Activated T-helper 2 cell treated with anti-CD3 and anti-CD28 coated beads, Interferon-gamma antibody, Interleukin-2, Interleukin-4, amounts not matched to agents 10 μg/mL and 5 μg/mL and 100 μg/mL, durations not matched to agents 14 hours and 24 hours and 36 hours (primary cell): ENCODE measurements around the gene FAAP100. TPM values are rescaled to one million over a fixed set of nuclear protein-coding genes. Genes with fewer than 3 reads are reported as not detected.

Experiments
- DNase-seq: peaks from one replicate; pipeline ENCODE4 v3.0.0; 2021; ENCODE audit warnings: low spot score
- H3K27ac Mint-ChIP-seq: one replicate; pipeline ENCODE4 v1.8.0; 2021; ENCODE audit warnings: mixed read lengths
- H3K27me3 Mint-ChIP-seq: one replicate; pipeline ENCODE4 v1.8.0; 2021; ENCODE audit warnings: low read depth, mixed read lengths
- H3K36me3 Mint-ChIP-seq: one replicate; pipeline ENCODE4 v1.8.0; 2021; ENCODE audit warnings: low read depth, mixed read lengths
- H3K4me1 Mint-ChIP-seq: one replicate; pipeline ENCODE4 v1.8.0; 2021; ENCODE audit warnings: low read depth, mixed read lengths
- H3K4me3 Mint-ChIP-seq: one replicate; pipeline ENCODE4 v1.8.0; 2021; ENCODE audit warnings: low read depth, mild to moderate bottlenecking, moderate library complexity, mixed read lengths
- H3K9me3 Mint-ChIP-seq: one replicate; pipeline ENCODE4 v1.8.0; 2021; ENCODE audit warnings: mixed read lengths
- intact Hi-C: fragments of 100-400 bp; cut with micrococcal nuclease; formaldehyde crosslinking; loops from one replicate; pipeline ENCODE4 v1.15.1; 2023
- total RNA-seq: library from RNA; stranded (reverse); gene quantifications from 2 replicates; pipeline ENCODE4 v1.2.3, GENCODE V29; 2022

FAAP100 gene
- total RNA-seq, 1 donor from 2014 or later = 64.4 TPM

DNA sequence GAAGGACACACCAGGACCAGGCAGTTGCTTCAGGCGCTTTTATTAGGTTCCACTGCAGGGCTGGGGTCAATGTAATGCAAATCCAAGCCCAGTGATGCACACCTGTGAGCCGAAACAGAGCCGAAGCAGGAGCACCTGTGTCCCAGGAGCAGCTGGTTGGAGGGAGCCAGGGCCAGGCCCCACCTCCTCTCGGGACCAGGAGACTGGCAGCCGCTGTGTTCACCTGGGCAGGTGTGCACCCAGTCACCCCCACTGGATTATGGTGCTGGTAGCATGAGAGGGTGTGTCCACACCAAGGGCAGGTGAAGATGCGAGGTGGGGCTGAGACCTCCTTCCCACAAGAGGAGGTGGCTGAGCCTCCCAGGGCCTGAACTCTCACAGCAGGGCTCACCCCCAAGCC, 4.7 kb upstream of the FAAP100 start:
- Mint-ChIP-seq H3K27me3 (no peaks in the 10 kb centered on the region), H3K9me3 (no peaks in the 10 kb centered on the region), H3K4me3 (no peak overlapping the region), H3K4me1 (peaks cover 12% of the 10 kb centered on the region), H3K27ac (no peak overlapping the region), H3K36me3 (peaks cover 36% of the 10 kb centered on the region)
- intact Hi-C loops = no loop called here
- DNase-seq = no peak

DNA sequence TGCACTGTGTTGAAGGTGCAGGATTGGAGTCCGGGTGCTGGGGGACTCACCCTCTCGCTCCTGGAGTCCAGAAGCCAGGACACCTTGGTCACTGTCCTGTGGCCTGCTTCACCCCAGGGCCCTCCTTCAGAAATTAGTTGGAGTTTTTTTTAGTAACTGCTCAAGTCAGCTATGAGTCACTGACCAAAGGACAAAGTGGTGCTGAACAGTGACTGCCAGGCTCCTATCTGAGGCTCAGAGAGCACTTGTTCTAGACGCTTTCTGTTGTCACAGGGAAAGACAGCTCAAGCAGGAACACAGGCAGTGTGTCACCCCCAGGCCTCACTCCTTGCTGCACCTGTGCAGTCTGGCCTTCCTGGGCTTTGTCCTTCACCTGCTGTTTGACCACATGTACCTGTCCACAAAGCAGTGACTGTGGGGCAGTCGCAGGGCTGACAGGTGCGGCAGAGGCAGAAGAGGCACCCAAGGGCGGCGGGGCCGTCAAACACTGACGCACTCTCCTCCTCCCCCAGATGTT, 4.1 kb upstream of the FAAP100 start:
- intact Hi-C loops = no loop called here
- H3K4me1 Mint-ChIP-seq = peaks cover 15% of the 10 kb centered on the region
- H3K4me3 Mint-ChIP-seq = no peak overlapping the region
- peaks cover 34% of the 10 kb centered on the region for H3K36me3 Mint-ChIP-seq
- no peak for DNase-seq
- no peak overlapping the region for H3K27ac Mint-ChIP-seq
- H3K27me3 Mint-ChIP-seq = no peaks in the 10 kb centered on the region
- no peaks in the 10 kb centered on the region for H3K9me3 Mint-ChIP-seq

DNA sequence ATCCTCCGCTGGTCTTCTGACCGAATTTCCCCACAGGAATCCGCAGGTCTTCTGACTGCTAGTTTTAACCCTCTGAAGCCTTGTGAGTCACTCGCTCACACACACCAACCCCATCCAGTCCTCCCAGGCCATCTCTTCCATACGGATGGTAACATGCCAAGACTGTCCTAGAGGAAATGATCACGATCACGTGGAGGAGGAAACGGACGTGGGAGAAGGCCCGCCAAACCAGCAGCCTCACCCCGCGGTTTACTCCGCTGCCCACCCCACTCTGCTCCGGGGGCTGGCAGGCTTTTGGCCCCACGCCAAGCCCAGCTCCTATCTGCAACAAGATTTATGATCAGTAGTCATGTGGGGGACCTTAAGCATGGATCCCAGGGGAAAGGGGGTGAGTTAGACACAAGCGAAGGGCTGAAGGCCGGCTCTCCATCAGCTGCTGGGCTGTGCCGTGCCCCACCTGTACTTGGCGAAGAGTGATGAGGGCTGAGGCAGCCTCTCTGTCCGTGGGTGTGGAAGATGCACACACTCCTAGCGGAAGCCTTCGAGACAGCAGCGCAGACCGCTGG, 1.5 kb upstream of the FAAP100 start:
- DNase-seq = no peak
- Mint-ChIP-seq H3K9me3 (no peaks in the 10 kb centered on the region), H3K4me1 (peaks cover 19% of the 10 kb centered on the region), H3K27me3 (no peaks in the 10 kb centered on the region), H3K27ac (peak overlapping the region; percentile 88), H3K4me3 (peak overlapping the region; percentile 87), H3K36me3 (peaks cover 44% of the 10 kb centered on the region)
- intact Hi-C loops = loop anchor here (5.0 kb wide), 1 partner anchor 301 kb away; no protein-coding TSS in a partner anchor

DNA sequence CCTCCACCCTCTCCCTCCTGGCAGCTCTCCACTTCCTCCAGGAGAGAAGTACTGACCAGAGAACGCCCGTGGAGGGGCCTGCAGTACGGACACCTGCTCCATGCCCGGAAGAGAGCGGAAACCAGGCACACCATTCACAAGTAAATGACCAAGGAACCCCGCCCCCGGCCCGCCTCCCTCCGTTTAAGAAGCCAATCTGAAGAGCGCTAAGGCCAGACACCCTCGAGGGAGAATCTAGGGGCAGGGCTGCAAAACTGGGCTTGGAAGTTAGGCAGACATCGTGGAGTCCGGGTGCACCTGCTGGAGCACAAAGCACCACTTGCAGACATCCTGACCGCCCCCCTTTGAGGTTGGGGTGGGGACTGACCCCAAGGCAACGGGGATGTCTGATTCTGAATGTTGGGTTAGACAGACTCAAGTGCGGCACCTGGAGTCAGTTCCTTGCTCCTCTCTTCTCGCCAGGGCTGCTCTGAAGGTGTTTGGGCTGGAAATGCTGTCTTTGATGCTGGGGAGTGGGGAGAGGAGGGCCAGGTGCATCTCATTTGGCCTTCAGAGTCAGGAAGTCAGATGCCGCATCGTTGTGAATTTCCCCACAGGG, 964 bp upstream of the FAAP100 start:
- Mint-ChIP-seq H3K27me3 (no peaks in the 10 kb centered on the region), H3K9me3 (no peaks in the 10 kb centered on the region), H3K4me1 (peaks cover 19% of the 10 kb centered on the region), H3K36me3 (peaks cover 42% of the 10 kb centered on the region), H3K4me3 (peak overlapping the region; percentile 87), H3K27ac (peak overlapping the region; percentile 88)
- DNase-seq = peak; percentile 68
- intact Hi-C loops = loop anchor here (5.0 kb wide), 1 partner anchor 301 kb away; no protein-coding TSS in a partner anchor

DNA sequence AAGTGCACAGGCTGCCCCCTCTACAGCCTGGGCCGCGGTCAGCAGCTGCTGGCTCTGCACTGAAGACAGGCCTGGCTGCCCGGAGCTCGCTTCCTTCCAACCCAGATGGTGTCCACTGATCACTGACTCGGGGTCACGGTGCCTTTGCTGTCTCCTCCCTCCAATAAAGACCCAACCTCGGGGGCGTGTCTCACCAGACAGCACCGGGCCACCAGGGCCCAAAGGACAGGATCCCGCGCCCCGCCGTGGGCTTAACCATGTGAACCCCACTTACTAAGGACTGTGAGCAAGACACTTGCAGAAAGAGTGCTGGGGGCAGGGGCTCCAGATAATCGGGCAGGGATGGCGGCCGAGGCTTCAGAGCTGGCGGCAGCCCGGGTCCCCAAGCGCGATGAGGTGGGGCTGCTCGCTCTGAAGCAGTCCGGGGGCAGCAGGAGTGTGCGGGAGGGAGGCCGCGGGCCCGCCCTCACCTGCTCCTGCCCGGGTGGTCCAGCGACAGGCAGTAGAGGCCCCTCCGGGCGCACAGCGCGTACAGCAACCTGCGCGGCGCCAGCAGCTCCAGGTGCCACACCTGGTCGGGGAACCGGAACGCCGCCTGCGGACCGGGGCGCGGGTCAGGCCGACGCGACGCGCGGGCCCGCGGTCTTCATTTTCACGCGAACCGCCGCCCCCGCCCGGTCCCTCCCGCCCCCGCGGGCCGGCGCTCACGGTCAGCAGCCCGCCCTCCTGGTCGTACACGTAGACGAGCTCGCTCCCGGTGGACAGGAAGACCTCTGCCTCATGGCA, 502 bp downstream of the FAAP100 start:
- H3K9me3 Mint-ChIP-seq = no peaks in the 10 kb centered on the region
- H3K27me3 Mint-ChIP-seq = no peaks in the 10 kb centered on the region
- H3K4me3 Mint-ChIP-seq = peak overlapping the region; percentile 89
- H3K36me3 Mint-ChIP-seq = peaks cover 37% of the 10 kb centered on the region
- intact Hi-C loops = loop anchor here (1.0 to 5.0 kb wide), 2 partner anchors 36 to 299 kb away; no protein-coding TSS in a partner anchor
- H3K27ac Mint-ChIP-seq = peak overlapping the region; percentile 58
- no peak for DNase-seq
- peaks cover 19% of the 10 kb centered on the region for H3K4me1 Mint-ChIP-seq

DNA sequence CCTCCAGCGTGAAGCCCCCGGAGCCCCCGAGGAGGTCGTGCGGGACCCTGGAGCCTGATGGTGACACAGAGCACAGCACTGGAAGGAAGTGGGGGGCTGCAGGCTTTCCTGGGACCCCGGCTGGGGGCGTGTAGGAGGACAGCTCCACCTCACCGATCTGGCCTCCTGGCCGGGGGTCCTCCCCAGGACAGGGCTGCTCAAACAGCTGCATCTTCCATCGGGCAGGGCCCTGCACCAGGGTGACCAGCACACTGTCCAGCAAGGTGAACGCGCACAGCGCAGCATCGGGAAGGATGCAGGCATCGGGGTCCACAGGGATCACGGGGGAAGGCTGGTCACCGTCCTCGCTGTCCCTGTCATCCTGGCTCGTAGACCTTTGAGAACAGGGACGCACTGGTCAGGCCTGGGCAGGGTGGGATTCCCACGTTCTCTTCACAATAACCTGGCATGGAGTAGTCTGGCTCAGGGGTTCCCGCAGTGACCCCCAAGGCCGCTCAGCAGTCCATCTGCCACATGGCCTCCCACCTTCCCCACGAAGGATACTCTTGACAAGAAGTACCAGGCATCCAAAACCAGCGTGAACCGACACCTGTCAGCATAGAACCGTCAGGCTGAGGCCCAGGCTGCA, 1.2 kb downstream of the FAAP100 start:
- H3K4me3 Mint-ChIP-seq = peak overlapping the region; percentile 89
- H3K9me3 Mint-ChIP-seq = no peaks in the 10 kb centered on the region
- H3K4me1 Mint-ChIP-seq = peaks cover 19% of the 10 kb centered on the region
- no peaks in the 10 kb centered on the region for H3K27me3 Mint-ChIP-seq
- intact Hi-C loops = loop anchor here (5.0 kb wide), 1 partner anchor 299 kb away; no protein-coding TSS in a partner anchor
- H3K36me3 Mint-ChIP-seq = peaks cover 44% of the 10 kb centered on the region
- DNase-seq = no peak
- peak overlapping the region; percentile 58 for H3K27ac Mint-ChIP-seq

DNA sequence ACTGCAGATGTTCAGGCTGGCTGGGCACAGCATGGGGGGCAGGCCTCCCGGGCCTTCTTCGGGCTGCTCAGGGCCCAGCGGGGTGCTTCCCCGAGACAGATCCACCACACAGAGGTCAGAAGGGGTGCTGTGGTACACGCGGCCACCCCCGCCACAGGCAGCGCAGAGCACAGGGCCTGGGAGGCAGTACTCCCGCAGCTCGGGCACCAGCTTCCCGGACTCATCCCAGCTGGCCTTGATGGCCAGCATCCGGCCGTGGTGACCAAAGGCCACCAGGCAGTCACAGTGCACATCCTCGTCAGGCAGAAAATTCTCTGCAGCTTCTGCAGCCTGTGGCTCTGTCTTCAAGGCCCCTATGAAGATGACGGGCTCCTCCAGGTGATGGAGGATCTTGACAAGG, 1.9 kb downstream of the FAAP100 start:
- Mint-ChIP-seq H3K4me1 (peaks cover 19% of the 10 kb centered on the region), H3K9me3 (no peaks in the 10 kb centered on the region), H3K27me3 (no peaks in the 10 kb centered on the region), H3K27ac (peak overlapping the region; percentile 4), H3K36me3 (peaks cover 44% of the 10 kb centered on the region), H3K4me3 (peak overlapping the region; percentile 89)
- DNase-seq = no peak
- intact Hi-C loops = loop anchor here (5.0 kb wide), 1 partner anchor 298 kb away; no protein-coding TSS in a partner anchor

DNA sequence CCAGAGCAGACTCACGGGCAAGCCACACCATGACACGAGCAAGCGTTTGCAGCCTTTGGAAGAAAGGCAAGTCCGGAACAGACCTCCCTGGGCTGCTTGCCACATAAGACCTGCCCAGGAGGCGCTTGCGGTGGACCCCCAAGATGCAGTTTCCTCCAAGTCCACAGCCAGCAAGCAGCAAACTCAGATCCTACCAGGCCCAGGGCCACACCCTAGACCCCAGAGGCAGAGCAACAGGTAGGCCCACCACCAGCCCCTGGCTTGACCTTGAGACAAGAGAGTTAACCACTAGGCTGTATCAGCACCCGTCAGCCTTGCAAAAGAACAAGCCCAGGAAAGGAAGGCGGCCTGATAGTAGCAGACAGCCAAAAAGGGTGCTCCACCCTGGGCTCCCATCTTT, 2.3 kb downstream of the FAAP100 start:
- DNase-seq = no peak
- peak overlapping the region; percentile 4 for H3K27ac Mint-ChIP-seq
- H3K9me3 Mint-ChIP-seq = no peaks in the 10 kb centered on the region
- peak overlapping the region; percentile 89 for H3K4me3 Mint-ChIP-seq
- intact Hi-C loops = loop anchor here (5.0 kb wide), 1 partner anchor 298 kb away; no protein-coding TSS in a partner anchor
- H3K27me3 Mint-ChIP-seq = no peaks in the 10 kb centered on the region
- H3K4me1 Mint-ChIP-seq = peaks cover 19% of the 10 kb centered on the region
- peaks cover 44% of the 10 kb centered on the region for H3K36me3 Mint-ChIP-seq

DNA sequence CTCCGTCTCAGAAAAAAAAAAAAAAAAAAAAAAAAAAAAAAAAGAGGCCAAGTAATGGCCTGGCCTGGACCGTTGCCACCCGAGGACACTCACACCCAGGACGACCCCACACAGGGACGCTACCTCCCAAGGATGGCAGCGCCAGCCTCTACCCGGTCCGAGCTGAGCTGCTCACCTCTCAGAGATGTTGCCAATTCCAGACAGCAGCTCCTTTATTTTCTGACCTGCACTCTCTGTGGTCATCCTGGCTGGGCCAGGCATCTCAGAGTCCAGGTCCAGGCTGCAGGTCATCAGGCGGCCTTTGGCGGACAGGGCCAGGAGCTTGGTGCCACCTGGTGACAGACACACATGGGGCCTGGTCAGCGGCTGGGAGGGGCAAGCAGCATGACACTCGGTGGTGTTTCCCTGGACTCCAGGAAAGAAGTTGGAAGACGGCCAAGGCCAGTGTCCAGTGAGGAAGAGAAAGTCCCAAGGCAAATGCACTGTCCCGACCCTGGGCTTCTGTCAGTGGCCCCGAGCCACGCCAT, 3.1 kb downstream of the FAAP100 start:
- peaks cover 44% of the 10 kb centered on the region for H3K36me3 Mint-ChIP-seq
- no peak overlapping the region for H3K27ac Mint-ChIP-seq
- intact Hi-C loops = no loop called here
- peak overlapping the region; percentile 89 for H3K4me3 Mint-ChIP-seq
- no peaks in the 10 kb centered on the region for H3K9me3 Mint-ChIP-seq
- no peaks in the 10 kb centered on the region for H3K27me3 Mint-ChIP-seq
- no peak for DNase-seq
- H3K4me1 Mint-ChIP-seq = peaks cover 15% of the 10 kb centered on the region

DNA sequence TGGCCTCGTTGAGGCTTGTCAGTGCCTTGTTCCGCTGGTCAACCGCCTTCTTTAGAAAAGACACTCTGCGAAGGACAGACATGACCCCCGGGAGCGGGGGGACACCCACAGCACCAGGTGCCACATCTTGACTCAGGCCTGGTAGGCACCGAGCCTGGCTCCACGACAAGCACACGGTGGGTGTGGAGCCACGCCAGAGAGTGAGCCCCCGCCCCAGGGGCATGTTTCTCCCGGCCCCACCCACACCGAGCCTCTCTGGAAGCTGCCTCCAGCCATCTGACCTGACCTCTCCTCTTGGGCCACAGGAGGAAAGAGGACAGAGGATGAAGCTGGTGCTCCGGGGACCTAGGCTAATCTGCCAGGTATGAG, 4.6 kb downstream of the FAAP100 start:
- no peak overlapping the region for H3K27ac Mint-ChIP-seq
- no peak overlapping the region for H3K4me3 Mint-ChIP-seq
- intact Hi-C loops = no loop called here
- peaks cover 7% of the 10 kb centered on the region for H3K4me1 Mint-ChIP-seq
- H3K27me3 Mint-ChIP-seq = no peaks in the 10 kb centered on the region
- no peaks in the 10 kb centered on the region for H3K9me3 Mint-ChIP-seq
- no peak for DNase-seq
- H3K36me3 Mint-ChIP-seq = peaks cover 40% of the 10 kb centered on the region

DNA sequence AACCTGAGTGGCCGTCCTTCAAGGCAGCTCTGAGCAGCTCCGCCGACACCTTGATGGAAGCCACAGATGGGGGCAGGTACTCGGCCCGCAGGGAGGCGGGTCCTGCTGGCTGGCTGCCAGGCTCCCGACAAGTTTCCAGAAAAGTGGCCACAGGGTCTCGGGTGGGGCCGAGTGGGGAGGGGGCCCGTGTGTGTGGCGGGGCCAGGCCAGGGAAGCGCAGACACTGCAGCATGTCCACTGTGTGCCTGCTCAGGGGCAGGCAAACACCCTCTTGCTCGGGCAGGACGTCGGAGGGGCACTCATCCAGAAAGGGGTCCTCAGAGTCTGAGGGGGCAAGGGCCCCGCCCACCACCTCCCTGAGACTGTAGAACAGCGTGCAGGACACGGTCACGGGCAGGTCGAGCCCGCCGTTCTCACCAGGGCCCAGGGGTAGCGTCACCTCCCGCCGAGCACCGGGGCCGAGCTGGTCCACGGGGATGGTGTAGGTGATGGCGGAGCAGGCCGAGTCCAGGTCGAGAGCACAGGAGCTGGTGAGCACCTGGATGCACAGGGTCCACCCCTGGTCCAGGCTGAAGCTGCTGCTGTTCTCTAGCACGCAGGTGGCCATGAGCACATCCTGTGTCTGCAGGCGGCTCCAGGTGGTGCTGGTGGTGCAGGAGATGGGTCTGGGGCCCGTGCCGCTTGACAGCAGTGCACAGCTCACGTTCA, 5.1 kb downstream of the FAAP100 start:
- intact Hi-C loops = no loop called here
- no peaks in the 10 kb centered on the region for H3K9me3 Mint-ChIP-seq
- H3K4me1 Mint-ChIP-seq = peaks cover 7% of the 10 kb centered on the region
- peaks cover 40% of the 10 kb centered on the region for H3K36me3 Mint-ChIP-seq
- DNase-seq = no peak
- H3K27me3 Mint-ChIP-seq = no peaks in the 10 kb centered on the region
- H3K27ac Mint-ChIP-seq = no peak overlapping the region
- no peak overlapping the region for H3K4me3 Mint-ChIP-seq
